Activated CD8-positive, alpha-beta T cell treated with anti-CD3 and anti-CD28 coated beads for 36 hours (primary cell): Measurements from ENCODE around the gene RAPGEF2. TPM values are rescaled to one million over a fixed set of nuclear protein-coding genes. Genes with fewer than 3 reads are reported as not detected.

ENCODE experiments used
- ATAC-seq: fragments of 200-7000 bp; cut with Tn5 transposase; one replicate; pipeline ENCODE4 v1.10.0; 2021; ENCODE audit warnings: mild to moderate bottlenecking, moderate library complexity
- CTCF ChIA-PET: fragments of 350-600 bp; sonication (Branson Sonifier 250); formaldehyde crosslinking; loops from one replicate; lab custom pipeline; 2021; ENCODE audit warnings: antibody characterized with exemption; lab: Charles Lee
- POLR2A ChIA-PET: fragments of 350-600 bp; sonication (Branson Sonifier 250); formaldehyde crosslinking; loops from one replicate; lab custom pipeline; 2021; ENCODE audit warnings: antibody characterized with exemption; lab: Charles Lee
- DNase-seq: peaks from one replicate; pipeline ENCODE4 v3.0.0-alpha.2; 2020
- H3K27ac Mint-ChIP-seq: one replicate; pipeline ENCODE4 v1.8.0; 2021; ENCODE audit warnings: mild to moderate bottlenecking, mixed read lengths
- H3K27me3 Mint-ChIP-seq: one replicate; pipeline ENCODE4 v1.8.0; 2021; ENCODE audit warnings: mixed read lengths
- H3K36me3 Mint-ChIP-seq: one replicate; pipeline ENCODE4 v1.8.0; 2021; ENCODE audit warnings: low read depth, mixed read lengths
- H3K4me1 Mint-ChIP-seq: one replicate; pipeline ENCODE4 v1.8.0; 2021; ENCODE audit warnings: low read depth, mixed read lengths
- H3K4me3 Mint-ChIP-seq: one replicate; pipeline ENCODE4 v1.8.0; 2021; ENCODE audit warnings: mild to moderate bottlenecking, moderate library complexity, mixed read lengths
- H3K9me3 Mint-ChIP-seq: one replicate; pipeline ENCODE4 v1.8.0; 2021; ENCODE audit warnings: mixed read lengths
- intact Hi-C: fragments of 100-400 bp; cut with micrococcal nuclease; formaldehyde crosslinking; loops from one replicate; pipeline ENCODE4 v1.10.0; 2022
- total RNA-seq, 2 experiments: library from RNA; stranded (reverse); gene quantifications; one replicate each; pipeline ENCODE4 v1.2.3, GENCODE V29; 2021
- TF ChIP-seq, protein P1 (sequence below): fragments of 200-600 bp; IDR thresholded peaks from one replicate; pipeline ENCODE4 v1.8.0; 2022; ENCODE audit warnings: antibody characterized with exemption, mild to moderate bottlenecking

RAPGEF2 gene
- total RNA-seq, 2 experiments from 2014 or later, result 13.7 to 14.8 TPM

GRCh38 chr4:159195361-159195769 is 92.5 kb downstream of the RAPGEF2 start:
- POLR2A ChIA-PET, result no interaction called here
- no peak for DNase-seq
- Mint-ChIP-seq H3K36me3 (no peaks in the 10 kb centered on the region), H3K4me3 (no peak overlapping the region), H3K27me3 (no peaks in the 10 kb centered on the region), H3K27ac (no peak overlapping the region), H3K4me1 (no peaks in the 10 kb centered on the region), H3K9me3 (no peaks in the 10 kb centered on the region)
- intact Hi-C loops, result no loop called here
- no peak for ATAC-seq
- CTCF ChIA-PET, result interaction anchor here (1.2 to 1.5 kb wide), 3 partner anchors 8 to 19 kb away, joined by 3 to 5 read pairs (median 4); no protein-coding TSS in a partner anchor
- TF ChIP-seq, protein P1, sequence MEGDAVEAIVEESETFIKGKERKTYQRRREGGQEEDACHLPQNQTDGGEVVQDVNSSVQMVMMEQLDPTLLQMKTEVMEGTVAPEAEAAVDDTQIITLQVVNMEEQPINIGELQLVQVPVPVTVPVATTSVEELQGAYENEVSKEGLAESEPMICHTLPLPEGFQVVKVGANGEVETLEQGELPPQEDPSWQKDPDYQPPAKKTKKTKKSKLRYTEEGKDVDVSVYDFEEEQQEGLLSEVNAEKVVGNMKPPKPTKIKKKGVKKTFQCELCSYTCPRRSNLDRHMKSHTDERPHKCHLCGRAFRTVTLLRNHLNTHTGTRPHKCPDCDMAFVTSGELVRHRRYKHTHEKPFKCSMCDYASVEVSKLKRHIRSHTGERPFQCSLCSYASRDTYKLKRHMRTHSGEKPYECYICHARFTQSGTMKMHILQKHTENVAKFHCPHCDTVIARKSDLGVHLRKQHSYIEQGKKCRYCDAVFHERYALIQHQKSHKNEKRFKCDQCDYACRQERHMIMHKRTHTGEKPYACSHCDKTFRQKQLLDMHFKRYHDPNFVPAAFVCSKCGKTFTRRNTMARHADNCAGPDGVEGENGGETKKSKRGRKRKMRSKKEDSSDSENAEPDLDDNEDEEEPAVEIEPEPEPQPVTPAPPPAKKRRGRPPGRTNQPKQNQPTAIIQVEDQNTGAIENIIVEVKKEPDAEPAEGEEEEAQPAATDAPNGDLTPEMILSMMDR, result no peak

DNA sequence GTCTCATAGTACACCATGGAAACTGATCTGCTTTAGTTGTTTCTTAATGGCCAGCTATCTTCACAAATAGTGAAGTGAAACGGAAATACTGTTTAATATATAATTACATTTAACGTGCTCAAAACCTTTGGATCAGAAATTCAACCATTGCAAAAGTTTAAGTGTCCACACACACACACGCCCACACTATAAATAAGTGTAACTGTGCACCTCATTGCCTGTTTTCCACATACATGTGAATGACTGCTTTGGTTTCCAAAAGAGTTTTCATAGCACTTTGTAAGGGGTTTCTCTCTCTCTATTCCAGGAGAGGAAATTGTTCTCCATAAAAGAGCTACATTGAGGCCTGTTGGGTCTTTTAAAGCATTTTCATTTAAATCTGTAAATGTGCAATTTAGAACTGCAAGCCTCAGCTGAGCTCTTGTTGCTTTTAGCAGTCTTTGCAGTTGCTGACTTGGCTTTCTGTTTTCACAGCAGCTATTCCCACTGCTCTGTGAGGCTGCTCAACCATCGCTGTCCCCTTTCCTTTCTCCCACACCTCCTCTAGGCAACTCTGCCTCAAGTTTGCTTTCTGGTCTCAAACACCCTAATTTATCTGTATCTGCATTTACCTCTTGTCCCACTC is 94.5 kb downstream of the RAPGEF2 start:
- CTCF ChIA-PET, result no interaction called here
- no peaks in the 10 kb centered on the region for H3K27me3 Mint-ChIP-seq
- DNase-seq, result no peak

DNA sequence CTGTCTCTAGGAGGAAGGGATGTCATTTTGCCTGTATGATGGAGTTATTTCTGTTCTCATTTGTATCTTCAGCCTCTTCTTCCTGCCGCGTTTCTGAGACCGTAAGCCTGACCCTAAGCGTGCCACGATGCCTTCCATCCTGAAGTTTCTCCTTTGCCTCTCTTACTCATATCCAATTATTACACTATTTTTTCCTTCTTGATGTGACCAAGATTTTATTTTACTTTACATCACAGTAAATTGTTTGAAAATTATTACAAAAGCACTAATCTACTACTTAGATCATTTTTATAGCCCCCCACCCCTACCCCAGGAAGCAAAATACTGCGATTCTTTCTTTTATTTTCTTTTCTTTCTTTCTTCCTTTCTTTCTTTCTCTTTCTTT is 95.0 kb downstream of the RAPGEF2 start:
- intact Hi-C loops, result no loop called here
- CTCF ChIA-PET, result no interaction called here
- TF ChIP-seq, protein P1, result no peak

More for the DNA sequence above, 94.5 kb downstream of the RAPGEF2 start:
- H3K27ac Mint-ChIP-seq, result no peak overlapping the region
- TF ChIP-seq, protein P1, result no peak
- intact Hi-C loops, result no loop called here
- no peaks in the 10 kb centered on the region for H3K36me3 Mint-ChIP-seq
- no peaks in the 10 kb centered on the region for H3K9me3 Mint-ChIP-seq
- H3K4me1 Mint-ChIP-seq, result peaks cover 1% of the 10 kb centered on the region
- POLR2A ChIA-PET, result no interaction called here
- no peak overlapping the region for H3K4me3 Mint-ChIP-seq
- no peak for ATAC-seq

DNA sequence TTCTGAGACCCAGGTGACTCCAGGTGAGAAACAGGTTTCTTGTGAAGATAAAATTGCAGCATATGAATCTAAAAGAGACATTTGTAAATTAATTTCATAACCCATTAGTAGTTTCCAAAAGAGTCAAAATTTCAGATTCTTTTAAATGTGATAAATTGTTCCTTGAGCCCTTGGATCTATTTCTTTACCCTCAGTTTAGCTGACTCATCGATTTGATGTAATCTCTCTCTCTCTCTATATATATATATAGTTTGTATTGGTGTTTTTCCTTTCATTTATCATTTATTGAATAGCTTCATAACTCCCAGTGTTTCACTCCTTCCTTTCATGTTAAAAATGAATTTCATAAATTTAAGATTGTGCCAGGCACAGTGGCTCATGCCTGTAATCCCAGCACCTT is 96.9 kb downstream of the RAPGEF2 start:
- no peak overlapping the region for H3K27ac Mint-ChIP-seq
- intact Hi-C loops, result loop anchor here (10.0 kb wide), 1 partner anchor 475 kb away; the partner anchor contains the start of gene PPID
- no peaks in the 10 kb centered on the region for H3K9me3 Mint-ChIP-seq
- ChIA-PET CTCF (interaction anchor here (0.9 kb wide), 1 partner anchor 343 kb away, joined by 3 read pairs; no protein-coding TSS in a partner anchor), POLR2A (no interaction called here)
- TF ChIP-seq, protein P1, result no peak
- H3K4me1 Mint-ChIP-seq, result peaks cover 15% of the 10 kb centered on the region
- no peaks in the 10 kb centered on the region for H3K36me3 Mint-ChIP-seq
- no peak for DNase-seq
- H3K27me3 Mint-ChIP-seq, result no peaks in the 10 kb centered on the region
- ATAC-seq, result no peak
- no peak overlapping the region for H3K4me3 Mint-ChIP-seq

More for the DNA sequence above, 95.0 kb downstream of the RAPGEF2 start:
- Mint-ChIP-seq H3K27ac (no peak overlapping the region), H3K27me3 (no peaks in the 10 kb centered on the region), H3K4me1 (peaks cover 4% of the 10 kb centered on the region), H3K9me3 (no peaks in the 10 kb centered on the region), H3K4me3 (no peak overlapping the region), H3K36me3 (no peaks in the 10 kb centered on the region)
- POLR2A ChIA-PET, result no interaction called here
- no peak for DNase-seq
- no peak for ATAC-seq

DNA sequence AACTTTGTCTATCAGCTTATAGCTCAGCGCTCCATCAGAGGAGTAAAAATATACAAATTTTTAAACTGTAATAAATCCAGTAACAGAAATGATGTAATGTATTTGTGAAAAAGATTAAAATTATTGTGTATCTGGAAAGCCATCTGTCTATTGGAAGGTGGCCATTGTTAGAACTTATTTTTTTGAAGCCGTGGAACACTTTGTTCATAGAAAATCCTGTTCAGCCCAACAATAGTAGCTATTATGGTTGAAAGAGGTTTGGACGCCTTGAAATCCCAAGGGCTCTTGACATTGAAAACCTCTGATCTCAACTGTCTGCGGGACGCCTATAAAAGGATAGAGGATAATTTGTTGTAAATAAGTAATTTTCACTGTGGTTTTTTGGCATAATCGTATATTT is 98.3 kb downstream of the RAPGEF2 start:
- no peak for DNase-seq
- no peaks in the 10 kb centered on the region for H3K9me3 Mint-ChIP-seq
- H3K4me3 Mint-ChIP-seq, result no peak overlapping the region
- peaks cover 3% of the 10 kb centered on the region for H3K36me3 Mint-ChIP-seq
- intact Hi-C loops, result loop anchor here (10.0 kb wide), 1 partner anchor 476 kb away; the partner anchor contains the start of gene PPID
- ChIA-PET POLR2A (no interaction called here), CTCF (interaction anchor here (1.0 to 4.4 kb wide), 8 partner anchors 10 to 419 kb away, joined by 3 to 36 read pairs (median 4); no protein-coding TSS in a partner anchor)
- H3K27me3 Mint-ChIP-seq, result no peaks in the 10 kb centered on the region
- ATAC-seq, result no peak
- H3K27ac Mint-ChIP-seq, result no peak overlapping the region
- TF ChIP-seq, protein P1, result no peak
- peaks cover 27% of the 10 kb centered on the region for H3K4me1 Mint-ChIP-seq
